Effector CD4-positive, alpha-beta T cell (primary cell): ENCODE data around the gene ILDR1.
"Not testable (repeated sequence)": the region's sequence is repeated elsewhere in the genome, so short reads cannot be mapped to it uniquely, and the experiment has no call there.

Experiments
- DNase-seq: peaks from one replicate; pipeline ENCODE4 v3.0.0-alpha.2; 2020

The ILDR1 gene

GRCh38 chr3:121942116-121942786 lies 79.8 kb downstream of the ILDR1 start:
- DNase-seq = no peak

DNA sequence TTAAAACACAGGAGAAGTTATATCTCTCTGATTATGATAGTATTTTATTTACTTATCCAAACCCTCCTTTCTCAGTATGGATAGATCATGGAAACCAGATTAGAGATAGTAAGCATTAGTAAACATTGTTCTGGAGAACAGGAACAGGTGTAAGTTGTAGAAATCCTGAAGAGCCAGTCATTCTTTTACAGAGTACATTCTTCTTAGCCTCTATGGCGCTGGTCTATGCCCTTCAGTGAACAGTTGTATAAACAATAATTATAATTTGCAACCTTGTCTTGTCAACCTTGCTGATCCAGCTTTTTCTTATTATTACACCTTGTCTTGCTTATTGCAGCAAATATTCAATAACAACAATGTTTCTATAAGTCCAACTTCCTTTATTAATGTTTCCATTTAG lies 80.5 kb downstream of the ILDR1 start:
- no peak for DNase-seq

DNA sequence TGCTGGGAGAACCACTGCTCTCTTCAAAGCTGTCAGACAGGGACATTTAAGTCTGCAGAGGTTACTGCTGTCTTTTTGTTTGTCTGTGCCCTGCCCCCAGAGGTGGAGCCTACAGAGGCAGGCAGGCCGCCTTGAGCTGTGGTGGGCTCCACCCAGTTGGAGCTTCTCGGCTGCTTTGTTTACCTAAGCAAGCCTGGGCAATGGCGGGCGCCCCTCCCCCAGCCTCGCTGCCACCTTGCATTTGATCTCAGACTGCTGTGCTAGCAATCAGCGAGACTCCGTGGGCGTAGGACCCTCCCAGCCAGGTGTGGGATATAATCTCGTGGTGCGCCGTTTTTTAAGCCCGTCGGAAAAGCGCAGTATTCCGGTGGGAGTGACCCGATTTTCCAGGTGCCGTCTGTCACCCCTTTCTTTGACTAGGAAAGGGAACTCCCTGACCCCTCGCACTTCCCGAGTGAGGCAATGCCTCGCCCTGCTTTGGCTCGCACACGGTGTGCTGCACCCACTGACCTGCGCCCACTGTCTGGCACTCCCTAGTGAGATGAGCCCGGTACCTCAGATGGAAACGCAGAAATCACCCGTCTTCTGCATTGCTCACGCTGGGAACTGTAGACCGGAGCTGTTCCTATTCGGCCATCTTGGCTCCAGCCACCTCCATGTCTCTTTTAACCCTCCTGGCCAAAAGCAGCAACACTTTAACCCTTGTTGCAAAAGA lies 83.7 kb downstream of the ILDR1 start:
- DNase-seq = not testable (repeated sequence)
